Measurements from ENCODE around the gene CNNM2.

DNA sequence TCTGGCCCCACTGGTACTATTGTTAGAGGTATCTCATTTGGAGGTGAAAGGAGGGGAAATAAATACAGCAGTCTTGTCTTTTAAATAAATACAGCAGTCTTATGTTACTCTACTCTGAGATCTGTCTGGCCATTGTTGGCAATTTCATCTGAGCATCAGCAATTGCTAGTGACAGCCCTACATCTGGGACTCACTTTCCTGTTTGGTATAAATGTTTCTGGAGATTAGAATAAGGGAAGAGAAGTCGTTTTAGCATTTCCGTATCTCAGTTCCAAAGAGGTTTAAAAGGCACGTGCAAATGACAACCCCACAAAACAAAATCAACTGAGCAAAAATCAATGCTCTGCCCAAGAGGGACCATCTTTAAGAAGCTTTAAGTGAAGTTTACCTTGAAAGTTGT lies 18.1 kb upstream of the CNNM2 start:
- TF ChIP-seq, protein P1, sequence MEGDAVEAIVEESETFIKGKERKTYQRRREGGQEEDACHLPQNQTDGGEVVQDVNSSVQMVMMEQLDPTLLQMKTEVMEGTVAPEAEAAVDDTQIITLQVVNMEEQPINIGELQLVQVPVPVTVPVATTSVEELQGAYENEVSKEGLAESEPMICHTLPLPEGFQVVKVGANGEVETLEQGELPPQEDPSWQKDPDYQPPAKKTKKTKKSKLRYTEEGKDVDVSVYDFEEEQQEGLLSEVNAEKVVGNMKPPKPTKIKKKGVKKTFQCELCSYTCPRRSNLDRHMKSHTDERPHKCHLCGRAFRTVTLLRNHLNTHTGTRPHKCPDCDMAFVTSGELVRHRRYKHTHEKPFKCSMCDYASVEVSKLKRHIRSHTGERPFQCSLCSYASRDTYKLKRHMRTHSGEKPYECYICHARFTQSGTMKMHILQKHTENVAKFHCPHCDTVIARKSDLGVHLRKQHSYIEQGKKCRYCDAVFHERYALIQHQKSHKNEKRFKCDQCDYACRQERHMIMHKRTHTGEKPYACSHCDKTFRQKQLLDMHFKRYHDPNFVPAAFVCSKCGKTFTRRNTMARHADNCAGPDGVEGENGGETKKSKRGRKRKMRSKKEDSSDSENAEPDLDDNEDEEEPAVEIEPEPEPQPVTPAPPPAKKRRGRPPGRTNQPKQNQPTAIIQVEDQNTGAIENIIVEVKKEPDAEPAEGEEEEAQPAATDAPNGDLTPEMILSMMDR (IDR thresholded peaks at IDR 0.05; ENCODE audit: low read depth, low read length, poor library complexity, severe bottlenecking): no peak
- no peak for TF ChIP-seq EZH2phosphoT487 (IDR thresholded peaks at IDR 0.05; ENCODE audit: borderline replicate concordance, low read length)
